ENCODE data around the gene COL9A1.

COL9A1 gene

GRCh38 chr6:70282312-70282918 is 20.5 kb downstream of the COL9A1 start:
- POLR2A ChIA-PET (ENCODE audit: low non-redundant PET) = no interaction called here
- H3K27ac ChIP-seq = no peak overlapping the region
- CTCF ChIA-PET = no interaction called here
- TF ChIP-seq CTCF (conservative IDR thresholded peaks at IDR 0.05; ENCODE audit: low read depth) = no peak
- DNase-seq (ENCODE audit: low spot score) = no peak

GRCh38 chr6:70281923-70282311 is 21.0 kb downstream of the COL9A1 start:
- DNase-seq (ENCODE audit: low spot score) = no peak
- H3K27ac ChIP-seq = no peak overlapping the region
- TF ChIP-seq CTCF (conservative IDR thresholded peaks at IDR 0.05; ENCODE audit: low read depth) = no peak
- POLR2A ChIA-PET (ENCODE audit: low non-redundant PET) = no interaction called here
- CTCF ChIA-PET = no interaction called here

- TF ChIP-seq CTCF (conservative IDR thresholded peaks at IDR 0.05; ENCODE audit: low read depth) = no peak
- H3K27ac ChIP-seq = no peak overlapping the region
- ChIA-PET CTCF (no interaction called here), POLR2A (ENCODE audit: low non-redundant PET) (no interaction called here)
- no peak for DNase-seq (ENCODE audit: low spot score)
These were observed 22.5 kb downstream of the COL9A1 start for GRCh38 chr6:70280400-70280853.

GRCh38 chr6:70277470-70277869 is 25.4 kb downstream of the COL9A1 start:
- CTCF ChIA-PET = no interaction called here

GRCh38 chr6:70274338-70274737 is 28.5 kb downstream of the COL9A1 start:
- DNase-seq (ENCODE audit: low spot score) = no peak
- ChIA-PET POLR2A (ENCODE audit: low non-redundant PET) (no interaction called here), CTCF (no interaction called here)
- no peak overlapping the region for H3K27ac ChIP-seq
- no peak for TF ChIP-seq CTCF (conservative IDR thresholded peaks at IDR 0.05; ENCODE audit: low read depth)

More at GRCh38 chr6:70277470-70277869, 25.4 kb downstream of the COL9A1 start:
- no peak for DNase-seq (ENCODE audit: low spot score)
- no peak for TF ChIP-seq CTCF (conservative IDR thresholded peaks at IDR 0.05; ENCODE audit: low read depth)
- POLR2A ChIA-PET (ENCODE audit: low non-redundant PET) = no interaction called here
- H3K27ac ChIP-seq = no peak overlapping the region

GRCh38 chr6:70272071-70272470 is 30.8 kb downstream of the COL9A1 start:
- ChIA-PET CTCF (no interaction called here), POLR2A (ENCODE audit: low non-redundant PET) (no interaction called here)
- DNase-seq (ENCODE audit: low spot score) = no peak
- no peak for TF ChIP-seq CTCF (conservative IDR thresholded peaks at IDR 0.05; ENCODE audit: low read depth)
- no peak overlapping the region for H3K27ac ChIP-seq
